Measurements from ENCODE around the gene SRP14.
"Not testable (repeated sequence)": the region's sequence is repeated elsewhere in the genome, so short reads cannot be mapped to it uniquely, and the experiment has no call there.

The SRP14 gene

DNA sequence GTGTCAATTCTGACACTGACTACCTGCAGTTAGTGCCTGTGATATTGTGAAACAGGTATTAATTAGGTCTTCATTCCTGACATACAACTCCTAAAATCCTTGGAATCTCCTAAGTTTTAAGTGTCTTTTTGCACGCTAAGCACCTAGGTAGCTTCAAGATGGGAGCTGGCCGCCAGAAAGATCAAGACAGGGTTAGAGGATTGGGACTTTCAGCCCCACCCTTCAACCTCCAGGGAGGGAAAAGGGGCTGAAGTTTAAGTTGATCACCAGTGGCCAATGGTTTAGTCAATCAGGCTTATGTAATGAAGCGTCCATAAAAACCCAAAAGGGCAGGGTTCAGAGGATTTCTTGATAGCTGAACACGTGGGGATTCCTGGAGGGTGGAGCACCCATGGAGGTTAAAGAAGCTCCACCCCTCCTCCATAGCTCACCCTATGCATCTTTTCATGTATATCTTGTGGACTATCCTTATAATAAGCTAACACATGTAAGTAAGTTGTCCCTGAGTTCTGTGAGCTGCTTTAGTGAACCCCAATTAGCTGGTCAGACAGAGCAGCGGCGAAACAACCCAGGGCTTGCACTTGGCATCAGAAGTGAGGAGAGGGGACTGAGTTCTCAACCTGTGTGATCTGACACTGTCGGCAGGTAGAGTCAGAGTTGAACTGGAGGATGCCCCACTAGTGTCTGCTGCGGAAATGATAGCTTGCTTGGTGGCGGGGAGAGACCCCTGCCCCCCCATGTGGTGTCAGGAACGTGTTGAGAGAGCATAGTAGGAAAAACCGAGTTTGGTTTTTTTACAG is 12.8 kb upstream of the SRP14 start:
- in situ Hi-C loops (cut with MboI; ENCODE audit: low sequenced_read_pairs) = no loop called here

DNA sequence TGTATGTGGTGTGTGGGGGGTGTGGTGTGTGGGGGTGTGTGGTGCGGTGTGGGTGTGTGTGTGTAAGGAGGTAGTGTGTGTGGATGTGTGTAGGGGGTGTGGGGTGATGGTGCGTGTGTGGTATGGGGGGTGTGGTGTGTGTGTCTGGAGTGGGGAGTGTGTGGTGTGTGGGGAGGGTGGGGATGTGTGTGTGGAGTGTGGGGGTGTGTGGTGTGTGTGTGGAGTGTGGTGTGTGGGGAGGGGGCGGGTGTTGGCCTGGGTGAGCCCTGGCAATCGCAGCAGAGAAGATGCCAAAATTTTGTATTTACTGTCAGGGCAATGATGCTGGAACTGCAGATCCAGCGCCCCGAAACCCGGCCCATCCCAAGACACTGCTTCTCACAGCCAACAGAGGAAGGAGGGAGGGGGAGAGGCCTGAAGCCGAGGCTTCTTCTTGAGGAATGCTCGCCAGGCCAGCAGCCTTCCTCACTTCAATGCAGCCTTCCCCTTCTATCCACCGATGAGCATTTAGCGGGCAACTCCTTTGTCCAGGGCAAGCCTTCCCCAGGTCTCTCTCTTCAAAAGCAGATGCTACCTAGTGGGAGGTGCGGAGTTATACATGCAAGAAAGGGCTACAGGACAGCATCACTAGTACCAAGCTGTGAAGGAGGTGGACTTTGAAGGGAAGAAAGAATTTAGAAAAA is 11.9 kb upstream of the SRP14 start:
- in situ Hi-C loops (cut with MboI; ENCODE audit: low sequenced_read_pairs) = no loop called here

DNA sequence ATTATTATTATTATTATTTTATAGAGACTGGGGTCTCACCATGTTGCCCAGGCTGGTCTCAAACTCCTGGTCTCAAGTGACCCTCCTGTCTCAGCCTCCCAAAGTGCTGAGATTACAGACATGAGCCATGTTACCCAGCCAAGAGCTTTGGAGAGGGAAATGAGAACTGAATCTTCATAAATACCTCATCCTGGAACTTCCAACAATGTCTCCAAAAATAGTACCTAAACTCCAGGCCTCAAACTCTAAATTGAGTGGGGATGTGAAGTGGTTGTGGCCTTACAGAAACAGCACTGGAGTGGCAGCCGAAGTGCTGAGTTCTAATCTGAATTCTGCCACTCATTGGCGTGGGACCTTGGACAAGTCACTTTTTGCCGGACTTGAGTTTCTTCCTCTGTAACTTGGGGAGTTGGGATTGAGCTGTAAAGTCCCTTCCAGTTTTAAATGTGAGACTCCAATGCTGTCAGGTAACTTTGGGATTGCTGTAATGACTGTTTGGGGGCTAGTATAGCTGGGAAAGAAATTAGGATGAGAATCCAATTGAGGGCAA is 10.0 kb upstream of the SRP14 start:
- in situ Hi-C loops (cut with MboI; ENCODE audit: low sequenced_read_pairs) = no loop called here

DNA sequence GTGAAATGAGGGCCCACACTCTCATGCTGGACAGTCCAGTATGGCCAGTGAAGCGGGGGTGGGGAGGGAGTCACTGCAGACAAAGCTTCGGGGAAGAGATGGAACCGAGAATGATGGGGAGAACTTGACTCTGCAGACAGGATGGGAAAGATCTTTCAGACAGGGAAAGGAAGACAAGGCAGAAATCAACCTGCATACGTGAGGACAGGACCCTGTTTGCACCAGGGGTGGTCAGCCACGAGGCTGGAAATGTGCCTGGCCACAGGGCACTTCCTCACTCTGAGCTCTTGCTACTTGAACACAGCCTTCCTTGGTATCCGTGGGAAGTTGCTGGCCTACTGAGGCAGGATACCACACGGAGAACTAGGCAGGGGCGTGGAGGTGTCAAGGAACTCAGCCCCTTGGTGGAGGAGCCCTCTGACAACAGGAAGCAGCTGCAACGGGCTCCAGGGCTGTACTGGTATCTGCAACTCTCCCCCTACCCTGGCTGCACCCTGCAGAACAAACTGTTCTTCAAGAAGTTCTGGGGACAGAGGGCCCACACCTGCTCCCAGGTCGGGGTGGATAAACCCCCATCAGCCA is 9.3 kb upstream of the SRP14 start:
- in situ Hi-C loops (cut with MboI; ENCODE audit: low sequenced_read_pairs) = no loop called here

DNA sequence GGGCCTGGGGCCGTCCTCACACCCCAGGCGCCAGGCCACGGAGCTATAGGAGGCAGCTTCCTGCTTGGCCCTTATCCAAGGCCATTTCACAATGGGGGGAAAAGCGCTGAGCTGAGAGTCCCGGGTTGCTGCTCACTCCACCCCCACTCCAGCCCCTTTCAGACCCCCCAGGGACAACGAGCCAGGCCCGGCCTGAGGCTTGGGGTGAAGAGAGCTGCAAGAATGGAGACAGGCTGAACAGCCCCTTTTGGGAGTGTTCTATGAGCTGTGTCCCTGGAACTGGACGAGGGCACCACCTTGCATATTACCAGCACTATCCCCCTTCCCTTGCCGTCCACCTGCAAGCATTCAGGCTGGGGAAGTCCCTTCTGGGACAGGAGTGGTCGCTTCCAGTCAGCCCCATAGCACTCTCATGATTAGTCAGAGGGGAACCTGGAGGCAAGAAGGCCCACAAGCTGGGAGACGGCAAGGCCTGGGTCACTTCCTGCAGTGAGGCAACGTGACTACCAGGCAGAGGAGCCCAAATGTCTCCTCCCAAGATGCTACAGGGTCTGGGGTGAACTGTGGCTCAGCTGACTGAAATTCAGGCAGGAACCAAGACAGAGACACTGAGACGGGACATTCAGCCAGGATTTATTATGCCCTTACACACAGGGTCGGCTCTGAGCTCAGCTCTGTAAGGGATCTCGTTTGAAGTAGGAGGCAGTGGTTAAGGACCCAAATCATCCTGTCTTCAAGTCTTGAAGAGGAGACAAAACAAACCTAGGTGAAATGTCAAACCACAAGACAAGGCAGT is 8.6 kb upstream of the SRP14 start:
- in situ Hi-C loops (cut with MboI; ENCODE audit: low sequenced_read_pairs) = no loop called here

DNA sequence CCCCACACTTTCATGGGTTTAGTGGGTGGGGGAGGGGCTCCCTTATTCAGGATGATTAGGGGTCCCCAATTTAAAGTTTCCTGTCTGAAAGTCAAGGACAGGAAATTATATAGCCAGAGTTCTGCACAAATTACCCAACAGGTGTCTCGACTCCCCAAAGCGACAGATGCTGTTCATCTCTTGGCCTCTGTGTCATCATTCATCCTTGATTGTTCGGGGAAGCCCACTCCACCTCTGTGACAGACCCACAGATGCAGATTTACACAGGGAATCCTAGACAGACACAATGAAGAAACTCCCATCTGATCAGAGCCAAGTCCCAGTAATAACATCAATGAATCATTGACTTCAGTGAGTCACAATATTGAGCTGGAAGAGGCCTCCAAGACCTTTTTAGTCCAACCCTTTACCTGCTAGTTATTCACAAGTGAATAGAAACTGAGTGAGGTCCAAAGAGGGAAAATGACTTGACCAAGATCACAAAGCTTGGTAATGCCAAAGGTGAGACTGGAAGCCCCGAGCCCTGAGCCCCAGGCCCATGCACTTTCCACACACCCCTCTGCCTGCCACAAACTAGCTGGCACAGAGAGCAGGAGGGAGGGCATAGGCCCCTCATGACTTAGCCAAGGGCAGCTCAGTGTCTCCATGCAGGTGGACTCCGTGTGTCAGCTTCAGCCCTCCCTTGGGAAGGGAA is 7.9 kb upstream of the SRP14 start:
- in situ Hi-C loops (cut with MboI; ENCODE audit: low sequenced_read_pairs) = no loop called here

DNA sequence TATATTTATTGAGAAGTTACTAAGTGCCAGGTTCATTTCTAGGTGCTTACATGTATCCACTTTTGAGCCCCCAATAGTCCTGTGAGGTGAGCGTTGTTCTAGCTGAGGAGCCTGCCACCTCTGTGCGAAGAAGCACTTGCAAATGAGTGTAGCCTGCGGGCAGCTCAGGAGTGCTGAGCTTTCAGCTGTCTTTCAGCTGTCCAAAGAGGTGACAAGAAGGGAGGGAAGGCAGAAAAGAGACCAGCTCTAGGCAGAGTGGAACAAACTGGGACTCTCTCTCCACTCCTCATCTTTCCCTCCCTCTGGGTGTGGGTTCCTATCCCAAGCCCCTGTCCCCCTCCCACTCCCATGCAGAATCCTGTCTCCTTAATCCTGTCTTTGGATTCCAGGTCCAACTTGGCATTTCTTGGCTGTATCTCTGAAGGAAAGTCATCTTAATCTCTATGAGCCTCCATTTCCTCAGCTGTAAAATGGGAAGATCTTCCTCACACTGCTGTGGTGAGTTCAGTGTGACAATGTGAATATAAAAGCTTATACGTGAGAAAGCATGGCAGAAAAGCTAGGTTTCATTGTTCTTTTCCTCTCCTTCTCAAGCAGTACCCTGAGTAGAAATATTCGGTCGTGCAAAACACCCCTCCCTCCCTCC is 6.7 kb upstream of the SRP14 start:
- in situ Hi-C loops (cut with MboI; ENCODE audit: low sequenced_read_pairs) = no loop called here

DNA sequence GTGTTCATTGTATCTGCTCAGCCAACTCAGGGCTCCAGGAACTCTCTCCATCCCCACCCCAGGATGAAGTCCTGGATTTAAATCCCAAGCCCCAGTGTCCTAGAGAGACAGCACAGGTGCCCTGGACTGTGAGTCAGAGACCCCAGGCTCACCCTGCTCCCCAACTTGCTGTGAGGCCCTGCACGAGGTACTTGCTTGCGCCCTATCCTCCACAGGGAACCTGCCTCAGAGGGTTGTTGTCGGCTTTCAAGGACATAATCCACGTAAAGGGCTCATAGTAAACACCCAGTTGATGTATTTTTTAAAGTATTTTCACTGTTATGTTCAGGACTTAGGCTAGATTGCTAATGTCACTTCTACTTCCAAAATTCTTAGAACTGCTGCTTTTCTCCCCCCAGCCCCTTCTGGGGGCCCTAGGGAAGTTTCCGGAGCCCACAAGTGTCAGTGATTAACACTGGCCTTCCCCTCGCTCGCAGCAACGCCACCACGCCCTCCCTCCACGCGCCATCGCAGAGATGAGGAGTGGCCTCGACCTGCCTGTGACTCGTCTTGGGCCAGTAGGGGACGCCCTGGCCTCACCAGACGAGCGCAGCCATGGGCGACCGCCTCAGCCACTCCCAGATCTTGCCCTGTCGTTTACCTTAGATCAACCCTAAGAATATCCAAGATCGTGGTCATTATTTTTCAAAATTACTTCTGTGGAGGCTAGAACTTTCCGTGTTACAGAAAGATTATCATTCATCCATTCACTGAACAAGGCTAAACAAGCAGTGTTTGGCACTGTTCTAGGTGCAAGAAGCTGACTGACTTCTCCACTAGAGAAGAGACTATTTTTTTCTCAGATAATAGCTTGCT is 6.0 kb upstream of the SRP14 start:
- in situ Hi-C loops (cut with MboI; ENCODE audit: low sequenced_read_pairs) = no loop called here

DNA sequence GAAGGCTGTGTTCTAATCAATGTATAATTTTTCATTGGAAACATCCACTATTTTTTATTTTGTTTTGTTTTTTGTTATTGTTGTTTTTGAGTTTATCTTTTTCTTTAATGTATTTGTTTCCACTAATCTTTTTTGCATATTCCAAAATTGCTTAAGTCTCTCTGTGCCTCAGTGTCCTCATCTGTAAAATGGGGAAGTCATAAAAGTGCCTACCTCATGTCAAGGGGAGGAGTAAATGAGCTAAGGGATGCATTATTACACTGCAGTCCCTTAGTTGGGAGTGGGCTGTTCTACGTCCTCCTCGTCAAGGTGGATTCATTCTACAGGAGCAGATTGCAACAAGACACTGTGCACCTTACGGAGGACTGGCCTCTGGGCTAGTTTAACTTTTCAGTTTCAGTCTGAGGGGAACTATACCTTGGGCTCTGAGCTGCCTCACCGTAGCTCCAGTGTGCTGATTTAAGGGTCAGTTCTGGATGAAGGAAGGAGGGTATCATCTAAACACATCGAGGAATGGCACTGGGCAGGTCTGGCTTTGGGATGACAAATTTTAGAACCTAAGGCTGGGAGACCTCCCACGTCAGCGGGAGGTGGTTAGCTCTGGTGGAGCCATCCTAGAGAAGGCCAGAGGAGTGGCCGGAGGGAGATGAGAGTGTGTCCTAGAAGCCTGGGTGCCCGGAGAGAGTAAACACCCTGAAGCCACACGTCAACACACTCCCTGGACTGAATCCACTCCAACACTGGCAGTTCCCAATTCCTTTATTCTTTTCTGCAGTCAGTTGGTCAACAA is 5.1 kb upstream of the SRP14 start:
- in situ Hi-C loops (cut with MboI; ENCODE audit: low sequenced_read_pairs) = no loop called here

DNA sequence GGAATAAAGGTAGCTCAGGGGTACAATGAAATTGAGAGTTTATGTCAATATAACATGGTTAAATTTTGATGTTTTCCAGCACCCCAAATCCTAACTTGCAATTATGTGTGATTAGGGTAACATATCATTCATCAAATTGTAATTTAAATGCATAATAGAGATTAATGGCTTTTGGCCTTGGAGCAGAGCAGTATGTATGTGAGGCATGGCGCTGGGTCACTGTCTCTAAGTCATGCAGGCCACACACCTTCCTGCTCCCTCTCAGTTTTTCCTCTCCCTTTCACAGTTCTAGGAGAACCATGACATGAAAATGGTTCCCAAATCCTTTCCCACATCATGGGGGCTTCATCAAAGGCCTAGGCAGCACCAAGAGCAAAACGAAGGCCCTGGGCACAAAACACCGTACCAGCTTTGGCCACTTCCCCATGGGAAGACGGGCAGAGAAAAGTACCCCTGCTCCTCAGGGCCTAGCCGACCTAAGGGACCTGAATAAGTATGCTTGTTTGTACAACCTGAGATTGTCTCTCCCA is 3.9 kb upstream of the SRP14 start:
- in situ Hi-C loops (cut with MboI; ENCODE audit: low sequenced_read_pairs) = no loop called here

DNA sequence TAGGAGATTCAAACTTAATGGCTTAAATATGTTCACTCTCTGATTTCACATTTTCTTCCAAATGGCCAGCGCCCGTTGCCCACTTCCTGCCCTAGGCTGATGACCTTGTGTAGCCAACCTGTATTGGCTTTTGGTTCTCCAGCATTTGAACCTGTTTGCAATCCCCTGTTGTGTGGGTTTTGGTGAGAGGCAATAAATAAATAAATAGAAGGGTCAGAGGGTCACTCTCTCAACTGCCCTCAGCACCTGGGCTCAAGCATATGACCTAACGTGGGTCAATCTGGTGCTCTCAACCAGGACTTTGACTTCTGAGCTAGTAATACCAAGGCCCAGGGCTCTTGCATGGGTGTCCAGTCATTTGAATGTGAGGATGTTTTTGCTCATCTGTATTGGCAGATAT is 1.8 kb upstream of the SRP14 start:
- in situ Hi-C loops (cut with MboI; ENCODE audit: low sequenced_read_pairs) = no loop called here

DNA sequence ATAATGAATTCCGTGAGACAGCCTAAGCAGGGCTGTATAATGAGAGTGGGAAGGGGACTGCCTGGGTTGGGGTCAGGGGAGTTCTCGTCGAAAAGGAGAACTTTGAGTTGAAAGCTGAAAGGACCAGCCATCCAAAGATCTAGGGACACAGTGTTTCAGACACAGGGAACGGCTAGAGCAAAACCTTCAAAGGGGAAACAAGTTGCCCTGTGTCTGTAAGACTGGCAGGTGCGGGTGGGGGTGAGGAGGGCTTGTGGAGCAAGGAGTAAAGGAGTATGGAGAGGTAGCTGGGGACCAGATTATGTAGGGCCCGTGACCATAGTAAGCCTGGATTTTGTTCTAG is 1.3 kb upstream of the SRP14 start:
- in situ Hi-C loops (cut with MboI; ENCODE audit: low sequenced_read_pairs) = no loop called here

DNA sequence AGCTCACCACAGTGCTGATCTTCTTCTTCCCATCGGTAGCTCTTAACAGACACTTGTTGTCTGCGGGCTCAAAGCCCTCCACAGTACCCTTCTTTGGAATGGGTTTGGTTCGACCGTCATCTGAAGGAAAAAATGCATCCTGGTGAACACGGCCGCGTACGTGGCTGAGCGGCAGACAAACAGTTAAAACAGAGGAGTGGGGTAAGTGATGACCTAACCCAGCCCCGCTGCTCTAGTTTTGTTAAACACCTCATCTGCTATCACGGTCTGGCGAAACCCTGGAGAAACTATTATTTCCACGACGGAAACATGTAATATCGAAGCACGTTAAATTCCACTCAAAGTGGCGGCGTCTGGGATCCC is 725 bp downstream of the SRP14 start:
- in situ Hi-C loops (cut with MboI; ENCODE audit: low sequenced_read_pairs) = no loop called here

DNA sequence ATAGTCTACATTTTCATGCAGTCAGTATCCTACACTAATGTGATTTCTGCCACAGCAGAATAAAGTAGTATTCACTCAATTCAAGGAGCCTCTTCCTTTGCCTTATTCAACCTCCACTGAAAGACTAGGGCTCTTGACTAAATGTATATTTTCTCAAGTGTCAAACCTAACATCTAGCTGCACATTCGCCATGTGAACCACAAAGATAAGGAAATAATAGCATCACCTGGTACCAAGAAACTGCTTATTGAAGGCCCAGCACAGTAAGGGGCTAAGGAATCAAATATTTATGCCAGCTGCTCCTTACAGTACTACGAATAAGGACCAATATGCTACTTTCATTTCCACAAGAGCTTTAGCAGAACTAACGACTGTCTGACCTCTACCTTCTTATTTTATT is 1.3 kb downstream of the SRP14 start:
- in situ Hi-C loops (cut with MboI; ENCODE audit: low sequenced_read_pairs) = no loop called here

DNA sequence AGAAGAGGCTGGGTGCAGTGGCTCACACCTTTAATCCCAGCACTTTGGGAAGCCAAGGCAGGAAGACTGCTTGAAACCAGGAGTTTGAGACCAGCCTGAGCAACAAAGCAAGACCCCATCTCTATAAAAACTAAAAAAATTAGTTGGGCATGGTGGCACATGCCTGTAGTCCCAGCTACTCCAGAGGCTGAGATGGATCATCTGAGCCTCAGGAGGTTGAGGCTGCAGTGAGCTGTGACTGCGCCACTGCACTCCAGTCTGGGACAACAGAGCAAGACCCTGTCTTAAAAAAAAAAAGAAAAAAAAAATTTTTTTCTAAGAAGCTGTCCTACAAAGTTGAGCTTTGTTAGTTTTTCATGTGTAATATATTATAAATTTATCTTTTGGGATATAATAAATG is 3.8 kb downstream of the SRP14 start:
- in situ Hi-C loops (cut with MboI; ENCODE audit: low sequenced_read_pairs) = not testable (repeated sequence)

DNA sequence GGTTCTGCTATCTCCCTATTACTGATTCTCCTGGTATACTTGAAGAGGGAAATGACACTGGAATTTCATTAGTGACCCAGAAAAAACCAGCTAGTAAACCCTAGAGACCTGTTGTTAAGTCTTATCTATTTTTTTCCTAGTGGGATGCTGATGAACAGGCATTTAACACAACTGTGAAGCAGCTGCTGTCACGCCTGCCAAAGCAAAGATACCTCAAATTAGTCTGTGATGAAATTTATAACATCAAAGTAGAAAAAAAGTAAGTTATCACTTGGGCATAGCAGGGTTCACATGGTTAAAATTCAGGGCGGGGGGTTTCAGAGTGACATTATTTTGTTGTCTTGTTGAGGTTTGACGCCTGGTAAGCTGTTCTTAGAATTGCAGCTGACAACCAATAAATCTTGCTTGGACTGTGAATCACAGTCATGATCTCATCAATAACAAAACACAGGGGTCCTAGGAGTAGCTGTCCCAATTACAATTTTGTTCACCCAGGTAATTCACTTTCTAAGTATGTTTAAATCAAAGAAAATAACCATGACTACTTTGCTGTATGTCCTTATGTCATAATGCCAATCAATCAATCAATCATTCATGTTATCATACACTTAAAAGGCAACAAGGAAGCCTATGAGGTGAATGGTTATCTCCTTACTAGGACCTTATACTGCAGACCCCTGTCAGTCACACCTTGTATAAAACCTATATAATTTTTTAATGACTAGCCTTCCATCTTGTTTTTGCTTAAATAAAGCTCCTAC is 4.6 kb downstream of the SRP14 start:
- in situ Hi-C loops (cut with MboI; ENCODE audit: low sequenced_read_pairs) = no loop called here

DNA sequence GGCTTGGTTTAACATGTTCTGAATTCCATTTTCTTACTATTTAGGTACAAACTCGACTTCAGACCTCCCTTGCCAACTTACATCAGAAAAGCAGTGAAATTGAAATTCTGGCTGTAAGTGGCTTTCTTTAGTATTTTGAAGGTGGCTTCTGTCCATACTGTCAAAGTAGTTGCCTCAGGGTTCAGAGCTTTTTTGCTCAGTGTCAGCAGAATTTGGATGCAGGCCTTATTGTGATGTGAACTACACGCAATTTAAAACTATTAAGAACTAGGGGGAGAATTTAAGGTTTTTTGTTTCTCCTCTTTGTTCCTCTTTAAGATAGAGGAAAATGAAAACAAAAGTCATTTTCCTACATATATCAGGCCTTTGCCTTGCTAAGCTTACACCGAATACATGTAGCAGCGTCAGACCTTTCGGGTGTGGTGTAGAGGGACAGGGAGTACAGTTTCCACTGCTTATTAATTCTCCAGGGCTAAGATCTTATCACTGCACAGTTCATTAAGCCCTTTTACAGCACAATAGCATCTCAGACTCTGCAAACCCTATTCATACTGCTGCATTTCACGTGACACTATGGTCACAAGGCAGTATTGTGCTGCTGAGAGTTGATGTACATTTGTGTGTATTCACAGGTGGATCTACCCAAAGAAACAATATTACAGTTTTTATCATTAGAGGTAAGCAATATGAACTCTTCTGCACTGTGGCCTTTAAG is 6.7 kb downstream of the SRP14 start:
- in situ Hi-C loops (cut with MboI; ENCODE audit: low sequenced_read_pairs) = no loop called here

Measured in hTERT RPE-1 (cell line).